HG02840 (cell line): ENCODE results near the gene MPP7.
A peak's percentile ranks its signal among the peaks of the same experiment; 100 is the strongest.
"Not testable (repeated sequence)": the region's sequence is repeated elsewhere in the genome, so short reads cannot be mapped to it uniquely, and the experiment has no call there.

Source experiments
- ATAC-seq: cut with Tn5 transposase; IDR thresholded peaks from one replicate; pipeline ENCODE4 v1.9.1; 2021; ENCODE audit warnings: mild to moderate bottlenecking, moderate library complexity, moderate number of reproducible peaks; ENCODE audit not compliant: unreplicated experiment, low FRiP score

MPP7 gene

DNA sequence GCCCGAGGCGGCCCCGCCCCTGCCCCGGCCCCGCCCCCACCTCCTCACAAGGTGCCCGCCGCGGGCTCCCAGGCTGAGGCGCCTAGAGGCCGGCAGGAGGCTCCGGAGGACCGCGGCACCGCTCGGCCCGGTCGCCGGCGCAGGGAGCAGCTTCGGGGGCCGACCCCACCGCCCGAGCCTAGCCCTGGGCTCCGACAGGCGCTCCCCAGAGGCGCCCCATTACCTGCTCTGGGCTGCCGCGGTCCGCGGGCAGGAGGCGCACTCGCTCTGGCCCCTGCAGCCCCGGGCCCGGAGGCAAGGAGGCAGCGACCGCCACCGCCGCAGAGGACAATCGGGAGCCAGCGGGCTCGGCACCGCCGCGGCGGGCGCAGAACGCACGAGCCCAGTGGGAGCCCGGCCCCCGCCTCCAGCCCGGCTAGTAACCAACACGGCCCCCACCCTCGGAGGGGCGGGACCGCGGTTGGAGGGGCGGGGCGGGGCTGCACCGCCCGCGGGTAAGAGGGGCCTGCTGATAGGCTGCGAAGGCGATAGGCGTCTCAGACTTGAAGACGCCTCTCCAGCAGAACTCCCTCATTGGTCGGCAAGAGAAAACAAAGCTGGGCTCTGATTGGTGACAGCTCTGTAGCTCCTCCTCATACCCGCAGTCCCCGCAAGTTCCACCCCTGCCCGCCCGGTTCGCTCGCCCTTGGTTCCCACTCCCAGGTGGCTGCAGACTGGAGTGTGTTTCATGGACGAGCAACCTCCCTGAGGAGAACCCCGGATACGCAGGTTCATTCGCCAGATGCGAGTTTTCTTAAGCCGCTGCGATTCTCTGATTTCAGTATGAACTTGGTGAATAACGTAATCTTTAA lies at the start of gene MPP7:
MPP7 (minus strand) TSS at position 427 of the 851 bp plus-strand sequence. CDS start 64,460 bp downstream, outside the sequence.
- peak; percentile 100 for ATAC-seq

DNA sequence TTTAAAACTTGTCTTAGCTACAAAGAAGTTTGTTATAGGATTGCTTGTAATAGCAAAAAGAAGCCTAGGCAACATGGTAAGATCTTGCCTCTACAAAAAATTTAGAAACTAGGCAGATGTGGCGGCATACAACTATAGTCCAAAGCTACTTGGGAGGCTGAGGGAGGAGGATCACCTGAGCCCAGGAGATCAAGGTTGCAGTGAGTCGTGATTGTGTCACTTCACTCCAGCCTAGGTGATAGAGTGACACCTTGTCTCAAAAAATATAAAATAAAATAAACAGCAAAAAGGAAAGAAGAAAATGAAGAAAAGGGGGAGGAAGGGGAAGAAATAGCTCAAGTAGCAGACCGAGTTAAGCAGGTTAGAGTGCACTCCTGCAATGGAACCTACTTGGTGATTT lies 47.0 kb upstream of the MPP7 start:
- no peak for ATAC-seq

DNA sequence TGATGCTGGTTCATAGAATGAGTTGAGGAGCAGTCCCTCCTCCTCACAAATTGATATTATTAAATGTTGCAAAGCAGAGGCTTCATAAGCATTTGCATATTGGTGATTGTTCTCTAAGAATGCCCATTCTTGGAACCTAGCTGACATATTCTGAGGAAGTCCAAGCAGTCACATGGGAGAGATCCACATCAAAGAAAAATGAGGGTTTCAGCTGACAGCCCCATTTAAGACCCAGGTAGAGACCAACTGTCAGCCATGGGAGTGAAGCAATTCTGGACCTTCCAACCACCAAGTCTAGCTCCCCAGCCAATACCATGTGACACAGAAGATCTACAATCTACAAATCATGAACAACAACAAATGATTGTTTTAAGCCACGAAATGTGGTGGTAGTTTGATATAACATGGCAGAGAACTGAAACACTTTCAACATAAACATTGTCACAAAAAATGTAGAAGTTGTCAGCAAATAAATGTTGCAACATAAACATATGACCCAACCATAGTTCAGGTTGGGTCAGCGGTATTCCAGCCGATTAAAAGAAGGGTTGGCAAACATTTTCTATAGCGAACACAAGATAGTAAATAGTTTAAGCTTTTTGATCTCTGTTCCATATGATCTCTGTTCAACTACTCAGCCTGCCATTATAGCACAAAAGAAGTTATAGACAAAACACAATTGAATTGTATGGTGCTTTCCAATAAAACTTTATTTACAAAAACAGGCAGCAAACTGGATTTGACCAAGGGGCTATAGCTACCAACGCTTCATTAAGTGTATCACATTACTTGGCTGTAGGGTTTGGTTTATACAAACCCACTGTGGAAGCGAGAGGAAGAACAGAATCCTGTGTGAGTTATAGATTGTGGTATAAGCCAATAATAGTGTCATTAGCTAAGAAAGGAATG lies 41.4 kb upstream of the MPP7 start:
- no peak for ATAC-seq

DNA sequence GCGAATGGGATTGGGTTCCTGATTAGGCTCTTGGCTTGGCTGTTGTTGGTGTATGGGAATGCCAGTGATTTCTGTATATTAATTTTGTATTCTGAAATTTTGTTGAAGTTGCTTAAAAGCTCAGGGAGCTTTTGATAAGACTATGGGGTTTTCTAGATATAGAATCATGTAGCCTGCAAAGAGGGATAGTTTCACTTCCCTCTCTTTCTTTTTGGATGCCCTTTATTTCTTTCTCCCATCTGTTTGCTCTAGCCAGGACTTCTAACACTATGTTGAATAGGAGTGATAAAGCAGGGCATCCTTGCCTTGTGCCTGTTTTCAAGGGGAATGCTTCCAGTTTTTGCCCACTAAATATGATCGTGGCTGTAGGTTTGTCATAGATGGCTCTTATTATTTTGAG lies 40.4 kb upstream of the MPP7 start:
- ATAC-seq = no peak

DNA sequence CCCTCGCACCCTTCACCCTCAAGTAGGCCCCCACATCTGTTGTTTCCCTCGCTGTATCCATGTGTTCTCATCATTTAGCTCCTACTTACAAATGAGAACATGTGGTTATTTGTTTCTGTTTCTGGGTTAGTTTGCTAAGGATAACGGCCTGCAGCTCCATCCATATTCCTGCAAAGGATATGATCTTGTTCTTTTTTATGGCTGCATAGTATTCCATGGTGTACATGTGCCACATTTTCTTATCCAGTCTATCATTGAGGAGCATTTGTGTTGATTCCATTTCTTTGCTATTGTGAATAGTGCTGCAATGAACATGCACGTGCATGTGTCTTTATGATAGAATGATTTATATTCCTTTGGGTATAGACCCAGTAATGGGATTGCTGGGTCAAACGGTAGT lies 38.8 kb upstream of the MPP7 start:
- ATAC-seq = not testable (repeated sequence)

DNA sequence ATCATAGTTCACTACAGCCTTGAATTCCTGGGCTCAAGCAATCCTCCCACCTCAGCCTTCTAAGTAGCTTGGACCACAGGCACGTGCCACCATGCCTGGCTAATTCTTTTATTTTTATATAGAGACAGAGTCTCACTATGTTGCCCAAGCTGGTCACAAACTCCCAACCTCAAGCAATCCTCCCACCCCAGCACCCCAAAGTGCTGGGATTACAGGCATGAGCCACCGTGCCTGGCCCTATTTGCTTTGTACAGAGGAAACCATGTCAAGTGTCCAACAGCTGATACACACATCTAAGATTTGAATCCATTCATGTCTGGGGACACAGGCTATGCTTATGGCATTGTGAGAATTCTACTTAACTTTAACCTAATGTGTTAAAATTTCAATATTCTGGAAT lies 29.9 kb upstream of the MPP7 start:
- no peak for ATAC-seq

DNA sequence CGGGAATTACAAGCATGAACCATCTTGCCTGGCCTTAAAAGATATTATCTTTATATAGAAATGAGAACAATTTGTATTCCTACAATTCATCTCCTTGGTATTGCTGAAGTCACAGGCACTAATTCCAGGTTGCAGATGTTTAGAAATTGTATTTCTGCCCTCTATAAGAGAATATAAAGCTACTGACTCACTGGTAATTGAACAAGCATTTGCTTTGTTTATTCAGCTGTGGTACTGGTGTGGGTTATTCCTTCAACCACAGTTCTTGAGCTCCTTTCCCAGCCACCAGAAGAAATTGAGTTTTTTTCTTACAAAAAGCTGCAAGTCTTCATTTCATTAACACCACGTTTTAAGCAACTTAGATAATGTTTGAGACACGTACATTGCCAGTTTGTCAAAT lies 29.0 kb upstream of the MPP7 start:
- ATAC-seq = no peak

DNA sequence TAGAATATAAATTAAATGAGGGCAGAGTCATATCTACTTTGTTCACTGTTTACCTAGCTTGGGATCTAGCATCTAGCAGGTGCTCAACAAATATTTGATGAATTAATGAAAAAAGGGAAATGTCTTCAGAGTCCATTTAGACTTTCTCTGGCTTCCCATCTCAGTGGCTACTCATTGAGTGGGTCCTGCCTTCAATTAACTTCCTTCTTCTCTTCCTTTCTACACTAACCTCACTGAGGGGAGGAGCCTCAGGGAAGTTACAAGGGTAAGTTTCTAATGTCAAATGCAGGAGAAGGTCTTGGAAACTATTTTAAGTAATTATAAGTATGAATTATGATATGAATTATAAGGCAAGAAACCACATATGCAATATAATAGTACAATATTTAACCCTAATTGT lies 28.2 kb upstream of the MPP7 start:
- ATAC-seq = no peak

DNA sequence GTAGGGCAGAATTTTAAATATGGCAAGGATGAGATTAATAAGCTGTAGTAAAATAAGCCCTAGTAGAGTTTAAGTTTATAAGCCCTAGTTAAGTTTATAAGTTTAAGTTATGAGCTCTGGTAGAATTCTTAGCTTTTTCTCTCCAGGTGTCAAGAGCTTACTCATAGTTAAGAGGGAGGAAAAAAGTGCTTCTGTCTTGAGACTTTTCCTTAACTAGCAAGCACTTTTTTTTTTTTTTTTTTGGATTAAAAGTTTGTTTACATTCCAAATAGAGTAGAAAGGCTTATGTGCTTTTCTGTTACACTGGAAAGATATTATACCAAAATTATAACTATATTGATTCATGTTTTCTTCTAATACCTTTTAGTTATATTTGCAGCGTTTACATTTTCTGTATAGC lies 25.5 kb upstream of the MPP7 start:
- no peak for ATAC-seq

DNA sequence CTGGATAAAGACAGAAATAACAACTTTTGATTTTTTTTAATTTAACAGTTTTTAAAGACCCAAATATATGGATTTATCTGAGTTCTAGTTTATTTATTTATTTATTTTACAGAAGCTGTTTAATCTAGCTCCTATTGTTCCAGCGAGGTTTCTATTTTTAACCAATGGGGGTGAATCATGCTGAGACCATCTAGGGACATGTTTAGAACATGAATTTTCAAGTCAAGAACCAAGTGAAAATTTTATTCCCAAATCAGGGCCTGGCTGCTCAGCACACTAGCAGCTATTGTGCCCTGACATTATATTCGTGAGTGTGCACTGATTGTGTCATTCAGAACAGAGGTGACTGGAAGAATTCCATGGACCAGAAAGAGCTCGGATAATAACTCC lies 24.6 kb upstream of the MPP7 start:
- no peak for ATAC-seq

DNA sequence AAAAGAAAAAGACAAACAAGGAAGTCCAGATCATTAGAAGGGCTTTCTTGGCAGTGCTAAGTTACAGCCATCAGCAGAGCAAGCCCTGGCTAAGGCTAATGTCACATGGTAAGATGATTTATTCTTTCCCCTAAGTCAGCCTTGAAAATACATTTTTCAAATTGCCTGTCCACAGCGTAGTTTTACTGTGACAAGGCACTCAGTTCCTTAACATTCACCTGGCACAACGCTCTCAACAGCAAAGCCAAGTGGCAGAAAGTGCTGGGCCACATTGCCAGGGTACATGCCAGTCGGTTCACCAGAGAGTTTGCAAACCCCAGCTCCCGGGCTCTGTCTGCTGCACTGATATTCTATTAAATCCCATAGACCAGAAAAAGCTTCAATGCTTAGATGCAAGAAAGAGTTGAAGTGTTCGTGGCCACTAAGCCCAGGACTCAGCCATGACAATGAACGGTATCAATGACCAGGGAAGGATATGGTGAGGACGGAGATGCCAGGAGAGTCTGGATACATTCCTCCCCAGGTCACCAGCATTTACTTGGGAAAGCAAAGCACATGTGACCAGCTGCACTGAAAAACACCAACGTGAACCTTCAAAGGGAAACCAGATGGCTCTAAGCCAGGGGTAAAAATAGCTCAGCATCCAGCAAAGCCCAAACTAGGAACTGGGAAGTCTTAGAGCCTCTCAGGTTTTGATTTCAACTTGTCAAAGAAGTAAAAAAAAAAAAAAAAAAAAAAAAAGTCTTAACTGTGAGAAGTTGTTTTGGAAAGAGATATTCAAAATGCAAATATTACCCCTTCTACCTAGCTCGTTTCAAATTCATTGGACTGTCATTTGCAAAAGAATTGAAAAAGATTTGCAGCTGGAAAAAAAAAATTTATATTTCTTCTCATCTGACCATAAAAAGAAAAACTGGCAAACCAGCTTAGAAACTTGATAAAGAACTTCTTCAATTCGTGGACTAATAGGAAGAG lies 23.9 kb upstream of the MPP7 start:
- no peak for ATAC-seq

DNA sequence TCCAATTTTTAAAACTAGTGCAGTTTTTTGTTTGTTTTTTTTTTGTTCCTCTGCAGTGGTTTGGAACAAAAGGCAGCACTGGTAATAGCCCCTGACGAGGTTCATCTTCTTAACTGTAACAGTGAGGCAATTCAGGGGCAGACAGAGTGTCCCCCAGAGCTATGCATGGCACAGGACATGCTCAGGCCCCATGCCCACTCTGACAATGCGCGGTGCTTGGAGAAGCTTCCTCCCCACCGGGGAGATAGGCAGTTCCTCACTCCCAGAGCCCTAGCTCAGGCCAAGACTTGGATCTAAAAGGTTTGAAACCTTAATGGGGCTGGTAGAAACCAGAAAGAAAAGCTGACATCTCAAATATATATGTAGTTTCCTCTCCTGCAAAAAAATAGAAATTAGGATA lies 17.9 kb upstream of the MPP7 start:
- no peak for ATAC-seq

DNA sequence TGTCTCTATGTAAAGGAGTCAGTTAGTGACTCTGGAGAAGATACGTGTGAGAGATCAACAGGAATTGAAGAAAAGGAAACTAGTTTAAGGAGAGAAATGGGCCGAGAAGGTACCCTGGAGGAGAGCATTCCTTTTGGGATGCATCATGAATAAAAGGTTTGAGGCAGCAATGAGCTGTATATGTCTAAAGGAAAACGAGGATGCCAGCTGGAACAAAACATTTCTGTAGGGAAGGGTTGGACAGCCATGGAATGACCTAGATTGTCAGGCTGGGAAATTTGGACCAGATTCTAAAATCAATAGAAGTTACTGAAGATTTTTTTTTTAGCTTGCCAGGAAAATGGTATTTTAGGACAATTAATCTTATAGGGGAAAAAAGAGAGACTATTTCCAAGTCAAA lies 17.2 kb upstream of the MPP7 start:
- no peak for ATAC-seq

DNA sequence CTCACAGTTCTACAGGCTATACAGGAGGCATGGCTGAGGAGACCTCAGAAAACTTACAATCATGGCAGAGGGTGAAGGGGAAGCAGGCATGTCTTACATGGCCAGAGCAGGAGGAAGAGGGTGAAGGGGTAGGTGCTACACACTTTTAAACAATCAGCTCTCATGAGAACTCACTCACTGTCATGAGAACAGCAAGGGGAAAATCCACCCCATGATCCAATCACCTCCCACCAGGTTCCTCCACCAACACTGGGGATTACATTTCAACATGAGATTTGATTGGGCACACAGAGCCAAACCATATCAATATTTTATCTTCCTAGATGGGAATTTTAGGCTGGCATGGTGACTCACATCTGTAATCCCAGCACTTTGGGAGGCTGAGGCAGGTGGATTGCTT lies 16.2 kb upstream of the MPP7 start:
- ATAC-seq = not testable (repeated sequence)

DNA sequence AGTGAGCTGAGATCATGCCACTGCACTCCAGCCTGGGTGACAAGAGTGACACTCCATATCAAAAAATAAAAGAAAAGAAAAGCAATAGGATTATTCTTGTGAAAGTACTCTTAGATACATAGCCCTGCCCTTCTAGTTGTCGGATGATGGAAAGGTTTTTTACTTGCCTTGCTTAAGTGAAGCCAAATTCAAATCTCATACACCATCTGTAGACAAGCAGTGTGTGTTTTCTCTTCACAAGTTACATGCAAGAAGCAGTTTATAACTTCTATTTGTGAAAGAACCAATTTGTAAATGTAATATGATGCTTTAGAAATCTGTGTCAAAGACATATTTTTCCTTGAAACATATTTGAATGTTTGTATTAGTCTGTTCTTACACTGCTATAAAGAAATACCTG lies 15.8 kb upstream of the MPP7 start:
- ATAC-seq = no peak

DNA sequence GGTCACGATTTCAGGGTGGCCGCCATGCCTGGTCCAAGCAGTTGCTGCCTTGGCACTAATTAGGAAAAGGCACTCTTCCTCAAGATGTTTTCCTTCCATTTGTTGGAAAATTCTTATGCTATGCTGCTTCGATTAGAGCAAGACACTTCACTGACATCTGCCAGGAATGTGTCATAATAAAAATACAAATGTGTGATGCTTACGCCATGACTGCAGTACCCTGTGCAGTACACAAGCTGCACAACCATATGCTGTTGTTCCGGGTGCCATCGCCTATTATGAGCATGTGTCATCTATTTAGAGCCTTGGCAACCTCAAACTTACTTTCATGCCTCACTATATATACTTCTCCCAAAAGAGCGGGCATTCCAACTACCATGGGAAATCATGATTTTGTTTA lies 14.9 kb upstream of the MPP7 start:
- no peak for ATAC-seq

DNA sequence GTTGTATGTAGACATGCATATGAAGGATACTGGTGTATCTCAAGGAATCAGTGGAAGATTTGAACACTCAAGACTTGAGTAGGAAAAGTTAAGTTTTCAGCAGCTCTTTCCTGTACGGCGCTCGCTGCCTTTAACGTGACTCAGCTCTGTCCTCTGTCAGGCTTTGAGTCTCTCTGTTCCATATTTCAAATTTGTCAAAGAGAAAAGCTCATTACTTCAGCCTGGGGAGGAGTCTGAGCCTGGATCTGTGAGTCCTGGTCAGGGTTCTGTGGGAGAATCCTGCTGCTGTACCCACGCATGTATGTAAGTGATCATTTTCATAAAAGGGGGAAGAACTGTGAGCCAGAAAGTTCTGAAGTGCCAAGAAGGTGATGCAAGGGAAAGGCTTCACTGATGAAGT lies 13.8 kb upstream of the MPP7 start:
- ATAC-seq = no peak

DNA sequence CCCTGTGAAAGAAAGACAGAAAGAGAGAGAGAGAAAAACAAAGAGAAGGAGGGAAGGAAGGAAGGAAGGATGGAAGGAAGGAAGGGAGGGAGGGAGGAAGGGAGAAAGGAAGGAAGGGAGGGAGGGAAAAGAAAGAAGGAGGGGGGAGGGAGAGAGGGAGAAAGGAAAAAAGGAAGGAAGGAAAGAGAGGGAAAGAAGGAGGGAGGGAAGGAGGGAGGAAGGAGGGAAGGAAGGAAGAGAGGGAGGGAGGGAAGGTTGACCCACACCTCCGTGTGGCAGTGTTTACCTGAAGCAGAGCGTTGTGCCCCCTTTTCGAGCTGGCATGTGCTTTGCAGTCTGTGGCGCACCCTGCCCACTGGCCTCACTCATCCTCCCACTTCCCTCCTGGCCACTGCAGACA lies 12.3 kb upstream of the MPP7 start:
- no peak for ATAC-seq

DNA sequence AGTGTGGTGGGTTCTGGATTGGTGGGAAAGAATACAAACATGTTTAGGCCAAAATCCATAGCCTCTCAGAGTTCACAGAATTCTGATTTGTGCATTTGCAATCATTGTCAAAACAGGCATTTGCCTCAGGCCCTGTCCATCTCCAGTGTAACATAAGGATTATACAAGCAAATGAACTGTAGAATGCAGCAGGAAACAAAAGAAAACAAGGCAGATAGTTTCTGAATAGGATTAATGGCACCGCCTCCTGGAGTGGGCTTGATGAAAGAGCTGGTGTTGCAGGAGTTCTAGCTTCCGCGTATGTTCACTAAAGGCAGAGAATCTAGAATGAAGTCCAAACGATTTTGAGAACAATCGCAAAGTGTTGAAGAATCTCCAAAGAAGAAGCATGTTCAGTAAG lies 11.3 kb upstream of the MPP7 start:
- ATAC-seq = no peak

DNA sequence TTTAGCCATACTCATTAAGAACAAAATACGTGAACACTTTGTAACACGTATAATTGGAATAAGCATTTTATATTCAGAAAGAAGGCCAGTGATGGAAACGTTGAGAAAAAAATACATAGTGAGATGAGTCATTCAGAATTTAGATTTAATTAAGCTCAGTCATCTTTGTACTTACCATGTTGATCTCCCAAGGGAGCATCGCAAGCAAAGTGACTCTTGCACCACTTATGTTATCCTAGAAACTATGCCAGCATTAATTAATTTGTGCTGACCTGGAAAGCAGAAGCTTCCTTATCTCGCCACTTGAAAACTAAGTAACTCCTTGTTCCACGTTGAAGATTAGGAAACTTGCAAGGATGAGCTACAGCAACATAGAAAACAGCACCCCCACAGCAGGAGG lies 9.7 kb upstream of the MPP7 start:
- no peak for ATAC-seq
